Measurements from ENCODE around the gene SLC51B. TPM values are rescaled to one million over a fixed set of nuclear protein-coding genes. Genes with fewer than 3 reads are reported as not detected.

SLC51B gene
- total and polyA plus RNA-seq, 2 of the 4 experiments (the other 2 are of a cell fraction) = not detected

GRCh38 chr15:65082303-65082953 is 37.2 kb downstream of the SLC51B start:
- no peaks in the 10 kb centered on the region for H3K9me1 ChIP-seq (ENCODE audit: insufficient read depth, low read length)
- H2BK120ac ChIP-seq (ENCODE audit: low read depth, low read length) = peak overlapping the region; percentile 53; the same call in 1 of the 2 replicates
- dilution Hi-C loops (cut with HindIII; ENCODE audit: low sequenced_read_pairs, unreplicated experiment) = no loop called here
- peak overlapping the region; percentile 48 for H2AFZ ChIP-seq (replicated peaks; ENCODE audit: low read length, poor library complexity)
- H3K9me3 ChIP-seq (ENCODE audit: control insufficient read depth, insufficient read depth, low read length) = no peaks in the 10 kb centered on the region
- no peak overlapping the region for H4K5ac ChIP-seq (ENCODE audit: low read depth, low read length)
- 42% methylated on average over 3 of the region's 7 CpGs; no CpG with 5 or more reads in 1 of the 2 experiments for WGBS, 2 experiments (ENCODE audit: extremely low coverage in 2 of 2, insufficient read length in 1 of 2)
- H3K27ac ChIP-seq (ENCODE audit: insufficient read depth, low read length) = no peak overlapping the region
- H3K18ac ChIP-seq (ENCODE audit: low read depth, low read length) = no peak overlapping the region; the same call in 1 of the 2 replicates
- no peaks in the 10 kb centered on the region for H3K79me1 ChIP-seq (ENCODE audit: low read depth in 1 of 2, low read length in 2 of 2)
- POLR2A ChIA-PET (ENCODE audit: unreplicated experiment) = no interaction called here
- H2AK5ac ChIP-seq (ENCODE audit: low read depth, low read length) = peak overlapping the region; percentile 86
- CTCF ChIA-PET = interaction anchor here (0.6 to 4.4 kb wide), 9 partner anchors 8 to 48 kb away, joined by 3 to 74 read pairs (median 6); no protein-coding TSS in a partner anchor
- H3K23ac ChIP-seq (ENCODE audit: low read depth, low read length) = no peak overlapping the region
- TF ChIP-seq MAFK (IDR thresholded peaks at IDR 0.05; ENCODE audit: low read depth, low read length) (no peak), BHLHE40 (IDR thresholded peaks at IDR 0.05; ENCODE audit: low read depth, low read length) (no peak), RAD21 (IDR thresholded peaks at IDR 0.05; ENCODE audit: low read length) (no peak), RCOR1 (IDR thresholded peaks at IDR 0.05; ENCODE audit: insufficient replicate concordance, low read length) (no peak), MXI1 (IDR thresholded peaks at IDR 0.05; ENCODE audit: borderline replicate concordance, low read depth, low read length) (no peak), RFX5 (IDR thresholded peaks at IDR 0.05; ENCODE audit: low read depth, low read length) (no peak), SMC3 (IDR thresholded peaks at IDR 0.05; ENCODE audit: low read depth, low read length) (no peak), MAZ (IDR thresholded peaks at IDR 0.05; ENCODE audit: borderline replicate concordance, low read depth, low read length) (no peak), CHD1 (IDR thresholded peaks at IDR 0.05; ENCODE audit: low read depth, low read length) (no peak), ELK1 (IDR thresholded peaks at IDR 0.05; ENCODE audit: borderline replicate concordance, low read depth, low read length) (no peak), CTCF (conservative IDR thresholded peaks at IDR 0.05; ENCODE audit: low read depth, low read length) (no peak), FOS (IDR thresholded peaks at IDR 0.05; ENCODE audit: low read depth, low read length) (no peak), CEBPB (IDR thresholded peaks at IDR 0.05; ENCODE audit: low read depth, low read length) (no peak), NFE2L2 (IDR thresholded peaks at IDR 0.05; ENCODE audit: low read depth, low read length) (no peak)
- intact Hi-C loops (cut with micrococcal nuclease) = no loop called here
- no peak overlapping the region for H2BK5ac ChIP-seq (ENCODE audit: low read depth, low read length, poor library complexity, severe bottlenecking)
- H3K4me3 ChIP-seq (ENCODE audit: insufficient read depth, low read depth, low read length) = no peak overlapping the region
- H3K4ac ChIP-seq (ENCODE audit: low read depth, low read length) = 0 out of 2 replicates have a peak overlapping the region, but pooled peaks have one; percentile 33
- H4K20me1 ChIP-seq (ENCODE audit: insufficient read depth, low read length) = no peaks in the 10 kb centered on the region; the same call in none of the 2 replicates
- H4K91ac ChIP-seq (ENCODE audit: insufficient read depth, low read depth, low read length) = no peak overlapping the region
- DNase-seq = no peak
- no peak overlapping the region for H3K9ac ChIP-seq (ENCODE audit: low read depth, low read length)
- H3K36me3 ChIP-seq (ENCODE audit: control insufficient read depth, insufficient read depth, low read length) = no peaks in the 10 kb centered on the region
- no peak overlapping the region for H3K56ac ChIP-seq (ENCODE audit: extremely low read depth, insufficient read depth, low read length)
- H2AK9ac ChIP-seq (replicated peaks; ENCODE audit: low read depth, low read length, poor library complexity) = peak overlapping the region; percentile 43
- in situ Hi-C loops (cut with MboI; ENCODE audit: low sequenced_read_pairs) = loop anchor here (10.0 kb wide), 1 partner anchor 48 kb away; no protein-coding TSS in a partner anchor
- peak overlapping the region; percentile 46; the same call in 1 of the 2 replicates for H3K14ac ChIP-seq (replicated peaks; ENCODE audit: low read depth, low read length)
- no TSS peak for BruUV-seq (replicated peaks)
- H3K27me3 ChIP-seq (ENCODE audit: control insufficient read depth, insufficient read depth, low read length) = peaks cover 61% of the 10 kb centered on the region
- no peak overlapping the region for H2BK20ac ChIP-seq (ENCODE audit: low read depth, low read length)
- ATAC-seq (ENCODE audit: low read depth) = no peak
- H3K4me2 ChIP-seq (ENCODE audit: low read depth, low read length) = no peak overlapping the region
- H4K8ac ChIP-seq (ENCODE audit: low read depth in 2 of 2, low read length in 2 of 2) = no peak overlapping the region
- no peak overlapping the region for H2BK15ac ChIP-seq (ENCODE audit: low read depth, low read length)
- H3K4me1 ChIP-seq (ENCODE audit: control insufficient read depth, insufficient read depth, low read length) = peaks cover 19% of the 10 kb centered on the region; the same call in 1 of the 2 replicates

Measured in IMR-90 (cell line).